Panc1 (cell line): Measurements from ENCODE around the gene IFNAR2. TPM values are rescaled to one million over a fixed set of nuclear protein-coding genes. Genes with fewer than 3 reads are reported as not detected.

Experiments used
- ATAC-seq: fragments of 200-7000 bp; cut with Tn5 transposase; 2 replicates; pipeline ENCODE4 v1.9.1; 2020; ENCODE audit warnings: mild to moderate bottlenecking, moderate library complexity
- Bru-seq: library from RNA; stranded (reverse); fragments of 400-500 nt; gene quantifications from one replicate; lab custom pipeline; 2021; lab: Mats Ljungman, UMichigan
- BruChase-seq, 2 experiments: library from RNA; stranded (reverse); fragments of 400-500 nt; gene quantifications; one replicate each; lab custom pipeline; 2021; lab: Mats Ljungman, UMichigan
- BruUV-seq: library from RNA; stranded (reverse); fragments of 400-500 nt; replicated peaks from 2 replicates; lab custom pipeline; 2021; lab: Mats Ljungman, UMichigan
- CTCF ChIA-PET: fragments of 300-600 bp; sonication (Branson Sonifier 250); formaldehyde crosslinking; loops from one replicate; lab custom pipeline; 2022; ENCODE audit warnings: antibody characterized with exemption; lab: Charles Lee
- POLR2A ChIA-PET: fragments of 300-600 bp; sonication (Branson Sonifier 250); formaldehyde crosslinking; loops from one replicate; lab custom pipeline; 2022; ENCODE audit warnings: antibody characterized with exemption; lab: Charles Lee
- DNase-seq: peaks from one replicate; pipeline ENCODE4 v3.0.0-alpha.2; 2010; ENCODE audit warnings: low read depth, low spot score
- H3K27ac ChIP-seq: 2 replicates; pipeline ENCODE4 v1.5.1; 2011; ENCODE audit warnings: mild to moderate bottlenecking, low read length, inconsistent platforms
- H3K27me3 ChIP-seq: fragments of 200-500 bp; sonication (Bioruptor generic); 2 replicates; pipeline ENCODE4 v1.6.0; 2014; ENCODE audit warnings: low read length, inconsistent platforms; ENCODE audit not compliant: control insufficient read depth, insufficient read depth
- H3K36me3 ChIP-seq: fragments of 200-500 bp; sonication (Bioruptor generic); 2 replicates; pipeline ENCODE4 v1.5.1; 2014; ENCODE audit warnings: inconsistent platforms, mild to moderate bottlenecking, low read length, moderate library complexity; ENCODE audit not compliant: control insufficient read depth, insufficient read depth
- H3K4me1 ChIP-seq: 2 replicates; pipeline ENCODE4 v1.5.1; 2011; ENCODE audit warnings: inconsistent platforms, mild to moderate bottlenecking, low read length, moderate library complexity; ENCODE audit not compliant: control insufficient read depth, insufficient read depth
- H3K4me3 ChIP-seq, 2 experiments: 2 replicates each; pipeline ENCODE4 v1.5.1; 2011 to 2012; ENCODE audit warnings: low read depth in 2 of 2, low read length in 2 of 2, mild to moderate bottlenecking in 2 of 2, inconsistent platforms in 1 of 2, moderate library complexity in 1 of 2
- H3K9me3 ChIP-seq: fragments of 200-500 bp; sonication (Bioruptor generic); 2 replicates; pipeline ENCODE4 v1.5.1; 2014; ENCODE audit warnings: low read depth, mild to moderate bottlenecking, inconsistent platforms, low read length, moderate library complexity; ENCODE audit not compliant: control insufficient read depth, insufficient read depth
- POLR2AphosphoS5 ChIP-seq: IDR thresholded peaks from 2 replicates; pipeline ENCODE4 v1.6.1; 2012; ENCODE audit warnings: mild to moderate bottlenecking, low read depth, low read length, moderate library complexity
- SIN3A ChIP-seq: IDR thresholded peaks from 2 replicates; pipeline ENCODE4 v1.6.1; 2012; ENCODE audit warnings: low read depth, mild to moderate bottlenecking, low read length, moderate library complexity, borderline replicate concordance; ENCODE audit not compliant: insufficient read depth
- TCF7L2 ChIP-seq: IDR thresholded peaks from 2 replicates; pipeline ENCODE4 v1.6.1; 2011; ENCODE audit warnings: mild to moderate bottlenecking, low read depth, low read length, inconsistent platforms
- in situ Hi-C: cut with HindIII; loops from 2 replicates; pipeline ENCODE4 v1.10.0; 2016; ENCODE audit warnings: low sequenced_read_pairs, low pct_unique_long_range_greater_than_20kb
- intact Hi-C: fragments of 100-400 bp; cut with micrococcal nuclease; formaldehyde crosslinking; loops from one replicate; pipeline ENCODE4 v1.10.0; 2022; ENCODE audit not compliant: unreplicated experiment
- long read RNA-seq: library from polyadenylated mRNA; unstranded; transcript quantifications from one replicate; pipeline ENCODE4 v2.0.0, GENCODE V29; 2021; ENCODE audit not compliant: unreplicated experiment
- polyA plus RNA-seq: library from polyadenylated mRNA; unstranded; fragments of >200 nt; gene quantifications from one replicate; pipeline ENCODE4 v1.2.1, GENCODE V29; 2012; ENCODE audit warnings: missing spikeins; ENCODE audit not compliant: insufficient read length
- total RNA-seq: library from RNA; stranded (reverse); gene quantifications from one replicate; pipeline ENCODE4 v1.2.1, GENCODE V29; 2021; ENCODE audit not compliant: unreplicated experiment
- TF ChIP-seq, protein P1 (sequence below), 2 experiments: IDR thresholded peaks; 2 replicates each; pipeline ENCODE4 v1.6.1; 2011 to 2012; ENCODE audit warnings: low read depth in 2 of 2, control low read depth in 1 of 2, low read length in 1 of 2, mild to moderate bottlenecking in 1 of 2, moderate library complexity in 1 of 2; ENCODE audit not compliant: insufficient read depth in 1 of 2
- TF ChIP-seq, protein P2 (sequence below): fragments of 450-650 bp; IDR thresholded peaks from 2 replicates; pipeline ENCODE4 v1.5.1; 2017; ENCODE audit warnings: mild to moderate bottlenecking

Gene IFNAR2
- total RNA-seq, result 18.2 TPM
- 9.7 TPM for polyA plus RNA-seq
- Bru-seq, nascent RNA, result percentile 62 among the genes with signal in this experiment
- BruChase-seq, experiment 1, labeled RNA remaining after a 2-hour chase, result percentile 95 among the genes with signal in this experiment
- BruChase-seq, experiment 2, labeled RNA remaining after a 6-hour chase, result percentile 91 among the genes with signal in this experiment
- long read RNA-seq, full-length matches to known transcripts, result 13 of 25 reads
- long read RNA-seq, partial matches to known transcripts, result 9 of 25 reads
- long read RNA-seq, other reads (novel, unspliced or antisense), result 3 of 25 reads

DNA sequence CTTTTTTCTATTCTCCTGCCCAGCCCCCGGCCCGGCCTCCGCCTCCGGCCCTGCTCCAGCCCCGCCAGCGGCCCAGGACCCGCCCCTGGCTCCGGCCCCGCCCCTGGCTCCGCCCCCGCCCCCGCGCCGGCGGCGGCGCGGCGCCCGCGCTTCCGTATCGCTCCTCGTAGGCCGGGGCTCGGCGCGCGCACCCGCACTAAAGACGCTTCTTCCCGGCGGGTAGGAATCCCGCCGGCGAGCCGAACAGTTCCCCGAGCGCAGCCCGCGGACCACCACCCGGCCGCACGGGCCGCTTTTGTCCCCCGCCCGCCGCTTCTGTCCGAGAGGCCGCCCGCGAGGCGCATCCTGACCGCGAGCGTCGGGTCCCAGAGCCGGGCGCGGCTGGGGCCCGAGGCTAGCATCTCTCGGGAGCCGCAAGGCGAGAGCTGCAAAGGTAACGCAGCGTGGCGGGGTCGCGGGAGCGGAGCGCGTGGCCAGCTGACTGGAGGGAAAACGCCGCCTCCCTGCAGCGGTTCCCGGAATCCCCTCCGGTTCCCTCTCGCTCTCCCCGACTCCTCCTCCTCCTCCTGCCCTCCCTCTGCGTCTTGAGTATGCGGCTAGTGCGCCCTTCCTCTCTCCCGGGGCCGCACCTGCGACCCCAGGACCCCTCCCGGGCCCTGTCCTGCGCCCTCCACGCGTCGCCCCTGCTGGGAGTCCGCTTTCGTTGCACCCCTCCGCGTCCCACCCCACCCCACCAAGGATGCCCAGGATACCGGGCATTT, at the start of gene IFNAR2:
IFNAR2 (plus strand) TSS at position 155 of the 761 bp plus-strand sequence. CDS start 11,985 bp downstream, outside the sequence.
- POLR2A ChIA-PET, result no interaction called here
- ATAC-seq (peak; percentile 97), DNase-seq (no peak)
- CTCF ChIA-PET, result no interaction called here
- Histone ChIP-seq H3K4me1 (peaks cover 4% of the 10 kb centered on the region; the same call in 1 of the 2 replicates), H3K27ac (peak within 1 kb of the TSS; percentile 72), H3K9me3 (no peaks in the 10 kb centered on the region), H3K4me3 (peak within 1 kb of the TSS; percentile 72 to 78), H3K27me3 (no peaks in the 10 kb centered on the region), H3K36me3 (no peaks in the 10 kb centered on the region; the same call in 1 of the 2 replicates)
- in situ Hi-C loops, result no loop called here
- BruUV-seq, result no TSS peak
- intact Hi-C loops, result no loop called here
- TF ChIP-seq POLR2AphosphoS5, result peak; percentile 35; the same call in 1 of the 2 replicates
- TF ChIP-seq, protein P1, sequence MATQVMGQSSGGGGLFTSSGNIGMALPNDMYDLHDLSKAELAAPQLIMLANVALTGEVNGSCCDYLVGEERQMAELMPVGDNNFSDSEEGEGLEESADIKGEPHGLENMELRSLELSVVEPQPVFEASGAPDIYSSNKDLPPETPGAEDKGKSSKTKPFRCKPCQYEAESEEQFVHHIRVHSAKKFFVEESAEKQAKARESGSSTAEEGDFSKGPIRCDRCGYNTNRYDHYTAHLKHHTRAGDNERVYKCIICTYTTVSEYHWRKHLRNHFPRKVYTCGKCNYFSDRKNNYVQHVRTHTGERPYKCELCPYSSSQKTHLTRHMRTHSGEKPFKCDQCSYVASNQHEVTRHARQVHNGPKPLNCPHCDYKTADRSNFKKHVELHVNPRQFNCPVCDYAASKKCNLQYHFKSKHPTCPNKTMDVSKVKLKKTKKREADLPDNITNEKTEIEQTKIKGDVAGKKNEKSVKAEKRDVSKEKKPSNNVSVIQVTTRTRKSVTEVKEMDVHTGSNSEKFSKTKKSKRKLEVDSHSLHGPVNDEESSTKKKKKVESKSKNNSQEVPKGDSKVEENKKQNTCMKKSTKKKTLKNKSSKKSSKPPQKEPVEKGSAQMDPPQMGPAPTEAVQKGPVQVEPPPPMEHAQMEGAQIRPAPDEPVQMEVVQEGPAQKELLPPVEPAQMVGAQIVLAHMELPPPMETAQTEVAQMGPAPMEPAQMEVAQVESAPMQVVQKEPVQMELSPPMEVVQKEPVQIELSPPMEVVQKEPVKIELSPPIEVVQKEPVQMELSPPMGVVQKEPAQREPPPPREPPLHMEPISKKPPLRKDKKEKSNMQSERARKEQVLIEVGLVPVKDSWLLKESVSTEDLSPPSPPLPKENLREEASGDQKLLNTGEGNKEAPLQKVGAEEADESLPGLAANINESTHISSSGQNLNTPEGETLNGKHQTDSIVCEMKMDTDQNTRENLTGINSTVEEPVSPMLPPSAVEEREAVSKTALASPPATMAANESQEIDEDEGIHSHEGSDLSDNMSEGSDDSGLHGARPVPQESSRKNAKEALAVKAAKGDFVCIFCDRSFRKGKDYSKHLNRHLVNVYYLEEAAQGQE (IDR thresholded peaks at IDR 0.05; ENCODE audit: insufficient read depth in 1 of 2, low read depth in 2 of 2, low read length in 1 of 2), result no peak

DNA sequence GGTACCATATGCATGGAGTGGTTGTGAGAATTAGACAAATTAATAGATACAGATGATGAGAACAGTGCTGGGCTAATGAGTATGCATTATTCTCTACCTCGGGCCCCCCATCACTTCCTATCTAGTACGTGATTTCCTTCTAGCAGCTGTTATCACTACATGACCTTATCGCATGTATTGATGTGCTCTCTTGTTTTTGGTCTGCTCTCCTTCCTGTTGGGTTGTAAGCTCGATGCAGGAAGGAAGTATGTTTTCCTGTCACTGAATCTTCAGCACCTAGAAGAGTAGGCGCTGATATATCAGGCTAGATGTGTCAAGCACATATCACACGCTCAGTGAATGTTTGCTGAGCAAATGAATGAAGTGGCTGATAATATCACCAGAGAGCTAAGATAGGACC, 43.9 kb upstream of the IFNAR2 start:
- intact Hi-C loops (no loop called here), in situ Hi-C loops (no loop called here)
- no peak overlapping the region for H3K4me3 ChIP-seq
- POLR2A ChIA-PET, result no interaction called here
- H3K27ac ChIP-seq, result no peak overlapping the region
- H3K9me3 ChIP-seq, result no peaks in the 10 kb centered on the region
- H3K27me3 ChIP-seq, result peaks cover 2% of the 10 kb centered on the region
- DNase-seq (no peak), ATAC-seq (no peak)
- H3K36me3 ChIP-seq, result no peaks in the 10 kb centered on the region
- TF ChIP-seq, protein P1 (IDR thresholded peaks at IDR 0.05; ENCODE audit: insufficient read depth in 1 of 2, low read depth in 2 of 2, low read length in 1 of 2), result no peak
- TF ChIP-seq, protein P2, sequence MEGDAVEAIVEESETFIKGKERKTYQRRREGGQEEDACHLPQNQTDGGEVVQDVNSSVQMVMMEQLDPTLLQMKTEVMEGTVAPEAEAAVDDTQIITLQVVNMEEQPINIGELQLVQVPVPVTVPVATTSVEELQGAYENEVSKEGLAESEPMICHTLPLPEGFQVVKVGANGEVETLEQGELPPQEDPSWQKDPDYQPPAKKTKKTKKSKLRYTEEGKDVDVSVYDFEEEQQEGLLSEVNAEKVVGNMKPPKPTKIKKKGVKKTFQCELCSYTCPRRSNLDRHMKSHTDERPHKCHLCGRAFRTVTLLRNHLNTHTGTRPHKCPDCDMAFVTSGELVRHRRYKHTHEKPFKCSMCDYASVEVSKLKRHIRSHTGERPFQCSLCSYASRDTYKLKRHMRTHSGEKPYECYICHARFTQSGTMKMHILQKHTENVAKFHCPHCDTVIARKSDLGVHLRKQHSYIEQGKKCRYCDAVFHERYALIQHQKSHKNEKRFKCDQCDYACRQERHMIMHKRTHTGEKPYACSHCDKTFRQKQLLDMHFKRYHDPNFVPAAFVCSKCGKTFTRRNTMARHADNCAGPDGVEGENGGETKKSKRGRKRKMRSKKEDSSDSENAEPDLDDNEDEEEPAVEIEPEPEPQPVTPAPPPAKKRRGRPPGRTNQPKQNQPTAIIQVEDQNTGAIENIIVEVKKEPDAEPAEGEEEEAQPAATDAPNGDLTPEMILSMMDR, result no peak
- TF ChIP-seq TCF7L2 (no peak), POLR2AphosphoS5 (no peak), SIN3A (no peak)
- no TSS peak for BruUV-seq
- CTCF ChIA-PET, result no interaction called here
- no peaks in the 10 kb centered on the region for H3K4me1 ChIP-seq
